SIG-M5 treated with dmso at 0.1 percent for 504 hours (cell line): Measurements from ENCODE around the gene CTIF.

Experiments
- DNase-seq: peaks from one replicate; lab custom pipeline; 2025; ENCODE audit not compliant: unreplicated experiment; lab: John Stamatoyannopoulos, UW

CTIF gene

GRCh38 chr18:48617844-48618497, 79.1 kb downstream of the CTIF start:
- no peak for DNase-seq

GRCh38 chr18:48619016-48619415, 80.2 kb downstream of the CTIF start:
- DNase-seq: no peak

- DNase-seq: no peak
Measured at GRCh38 chr18:48619501-48619900, 80.7 kb downstream of the CTIF start.

GRCh38 chr18:48620071-48620470, 81.2 kb downstream of the CTIF start:
- DNase-seq: no peak

- no peak for DNase-seq
Measured at GRCh38 chr18:48621240-48621639, 82.4 kb downstream of the CTIF start.

GRCh38 chr18:48621815-48622555, 83.2 kb downstream of the CTIF start:
- DNase-seq: no peak

GRCh38 chr18:48622911-48623431, 84.1 kb downstream of the CTIF start:
- DNase-seq: no peak

GRCh38 chr18:48623468-48624235, 84.8 kb downstream of the CTIF start:
- no peak for DNase-seq

- DNase-seq: no peak
Measured at GRCh38 chr18:48624856-48625255, 86.0 kb downstream of the CTIF start.

- DNase-seq: no peak
Measured at GRCh38 chr18:48627216-48627615, 88.4 kb downstream of the CTIF start.

- DNase-seq: no peak
Measured at GRCh38 chr18:48629730-48630324, 91.0 kb downstream of the CTIF start.

- no peak for DNase-seq
Measured at GRCh38 chr18:48631851-48632250, 93.0 kb downstream of the CTIF start.

GRCh38 chr18:48632676-48633257, 93.9 kb downstream of the CTIF start:
- DNase-seq: no peak

- no peak for DNase-seq
Measured at GRCh38 chr18:48634491-48634890, 95.7 kb downstream of the CTIF start.

GRCh38 chr18:48634975-48635374, 96.1 kb downstream of the CTIF start:
- no peak for DNase-seq

GRCh38 chr18:48635806-48636205, 97.0 kb downstream of the CTIF start:
- no peak for DNase-seq

GRCh38 chr18:48636436-48636835, 97.6 kb downstream of the CTIF start:
- DNase-seq: no peak

- DNase-seq: no peak
Measured at GRCh38 chr18:48637081-48637990, 98.5 kb downstream of the CTIF start.

- no peak for DNase-seq
Measured at GRCh38 chr18:48638451-48638850, 99.6 kb downstream of the CTIF start.
